ENCODE data around the gene SLC1A2. TPM values are rescaled to one million over a fixed set of nuclear protein-coding genes. Genes with fewer than 3 reads are reported as not detected.

Gene SLC1A2
- total RNA-seq, 1 experiment from 2014 or later: 0.50 TPM

DNA sequence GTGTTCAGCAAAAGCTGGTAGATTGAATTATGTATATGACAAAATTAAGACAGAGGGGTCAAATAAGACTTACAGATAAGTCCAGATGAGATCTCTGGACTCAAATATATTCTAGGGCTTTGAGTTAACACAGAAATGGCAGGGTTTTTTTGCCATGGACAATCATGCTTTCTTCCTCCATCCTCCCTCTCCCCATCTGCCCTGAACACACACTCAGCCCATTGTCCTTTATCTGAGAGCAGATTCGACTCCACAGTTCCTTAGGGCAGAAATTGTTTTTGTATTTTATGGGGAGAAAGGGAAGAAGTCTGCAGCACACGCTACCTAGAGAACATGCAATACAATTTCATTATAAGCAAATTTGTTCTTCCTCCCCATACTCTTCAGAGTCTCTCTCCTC, 86.8 kb downstream of the SLC1A2 start (continued):
- no peak for TF ChIP-seq USF1 (CRISPR knock-in tag; IDR thresholded peaks at IDR 0.05)

- ATAC-seq (no peak), DNase-seq (ENCODE audit: low spot score) (no peak)
- Mint-ChIP-seq H3K4me1 (peaks cover 9% of the 10 kb centered on the region), H3K36me3 (peaks cover 21% of the 10 kb centered on the region), H3K27me3 (ENCODE audit: low read depth) (peaks cover 81% of the 10 kb centered on the region), H3K4me3 (no peak overlapping the region), H3K9me3 (peaks cover 27% of the 10 kb centered on the region), H3K27ac (no peak overlapping the region)
- ChIA-PET POLR2A (no interaction called here), CTCF (interaction anchor here (1.4 kb wide), 1 partner anchor 37 kb away, joined by 4 read pairs; no protein-coding TSS in a partner anchor)
- TF ChIP-seq NFATC4 (CRISPR knock-in tag; IDR thresholded peaks at IDR 0.05) (no peak), FOXJ3 (CRISPR knock-in tag; IDR thresholded peaks at IDR 0.05; ENCODE audit: borderline replicate concordance) (no peak), ZNF671 (CRISPR knock-in tag; IDR thresholded peaks at IDR 0.05) (no peak), NR2C2 (CRISPR knock-in tag; IDR thresholded peaks at IDR 0.05) (no peak), GRHL2 (CRISPR knock-in tag; IDR thresholded peaks at IDR 0.05; ENCODE audit: insufficient replicate concordance, severe bottlenecking) (no peak), ATF1 (CRISPR knock-in tag; IDR thresholded peaks at IDR 0.05) (no peak), E2F4 (CRISPR knock-in tag; IDR thresholded peaks at IDR 0.05; ENCODE audit: borderline replicate concordance, low read depth) (no peak), ZBTB21 (CRISPR knock-in tag; IDR thresholded peaks at IDR 0.05; ENCODE audit: borderline replicate concordance) (no peak), ZNF121 (CRISPR knock-in tag; IDR thresholded peaks at IDR 0.05) (no peak), JUN (CRISPR knock-in tag; IDR thresholded peaks at IDR 0.05) (no peak), GABPB1 (CRISPR knock-in tag; IDR thresholded peaks at IDR 0.05) (no peak), NR3C1 (CRISPR knock-in tag; conservative IDR thresholded peaks at IDR 0.05; ENCODE audit: low read depth) (no peak), FOXK1 (CRISPR knock-in tag; IDR thresholded peaks at IDR 0.05) (no peak), MYBL2 (CRISPR knock-in tag; IDR thresholded peaks at IDR 0.05) (no peak), CREM (CRISPR knock-in tag; IDR thresholded peaks at IDR 0.05) (no peak)
- TF ChIP-seq, protein P1, sequence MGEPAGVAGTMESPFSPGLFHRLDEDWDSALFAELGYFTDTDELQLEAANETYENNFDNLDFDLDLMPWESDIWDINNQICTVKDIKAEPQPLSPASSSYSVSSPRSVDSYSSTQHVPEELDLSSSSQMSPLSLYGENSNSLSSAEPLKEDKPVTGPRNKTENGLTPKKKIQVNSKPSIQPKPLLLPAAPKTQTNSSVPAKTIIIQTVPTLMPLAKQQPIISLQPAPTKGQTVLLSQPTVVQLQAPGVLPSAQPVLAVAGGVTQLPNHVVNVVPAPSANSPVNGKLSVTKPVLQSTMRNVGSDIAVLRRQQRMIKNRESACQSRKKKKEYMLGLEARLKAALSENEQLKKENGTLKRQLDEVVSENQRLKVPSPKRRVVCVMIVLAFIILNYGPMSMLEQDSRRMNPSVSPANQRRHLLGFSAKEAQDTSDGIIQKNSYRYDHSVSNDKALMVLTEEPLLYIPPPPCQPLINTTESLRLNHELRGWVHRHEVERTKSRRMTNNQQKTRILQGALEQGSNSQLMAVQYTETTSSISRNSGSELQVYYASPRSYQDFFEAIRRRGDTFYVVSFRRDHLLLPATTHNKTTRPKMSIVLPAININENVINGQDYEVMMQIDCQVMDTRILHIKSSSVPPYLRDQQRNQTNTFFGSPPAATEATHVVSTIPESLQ (CRISPR knock-in tag; IDR thresholded peaks at IDR 0.05): no peak
Observed at GRCh38 chr11:35330931-35331330, 88.4 kb downstream of the SLC1A2 start.

DNA sequence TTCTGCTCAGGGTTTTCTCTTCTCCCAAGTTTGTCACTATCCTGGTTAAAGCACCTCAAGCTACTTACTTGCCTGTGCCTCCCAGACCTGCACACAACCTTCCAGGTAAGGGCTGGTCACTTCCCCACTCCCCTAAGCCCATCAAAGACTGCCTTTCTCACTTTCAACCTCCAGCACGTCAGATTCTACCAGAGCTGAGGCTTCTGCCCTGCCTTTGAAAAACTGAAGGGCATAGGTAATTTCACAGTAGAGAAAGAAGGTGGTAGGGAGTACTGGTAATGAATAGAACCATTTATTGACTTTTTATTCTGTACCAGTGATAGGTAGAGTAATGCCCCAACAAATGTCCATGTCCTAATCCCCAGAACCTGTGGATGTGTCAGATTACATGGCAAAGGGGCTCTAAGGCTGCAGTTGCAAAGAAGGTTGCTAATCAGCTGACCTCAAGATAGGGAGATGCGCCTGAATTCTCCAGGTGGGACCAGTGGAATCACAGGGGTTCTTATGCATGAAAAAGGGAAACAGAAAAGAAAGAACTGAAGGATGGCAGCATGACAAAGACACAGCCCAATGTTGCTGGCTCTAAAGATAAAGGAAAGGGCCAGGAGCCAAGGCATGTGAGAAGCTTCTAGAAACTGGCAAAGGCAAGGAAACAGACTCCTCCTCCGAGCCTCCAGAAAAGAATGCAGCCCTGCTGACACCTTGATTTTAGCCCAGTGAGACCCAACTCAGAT, 89.0 kb downstream of the SLC1A2 start:
- Mint-ChIP-seq H3K27me3 (ENCODE audit: low read depth) (peaks cover 82% of the 10 kb centered on the region), H3K36me3 (peaks cover 21% of the 10 kb centered on the region), H3K9me3 (peaks cover 27% of the 10 kb centered on the region), H3K27ac (no peak overlapping the region), H3K4me1 (peaks cover 9% of the 10 kb centered on the region), H3K4me3 (no peak overlapping the region)
- DNase-seq (ENCODE audit: low spot score): peak; percentile 38
- peak; percentile 90 for ATAC-seq
- ChIA-PET POLR2A (no interaction called here), CTCF (interaction anchor here (1.4 kb wide), 1 partner anchor 38 kb away, joined by 4 read pairs; no protein-coding TSS in a partner anchor)
- no peak for TF ChIP-seq ZMAT4 (CRISPR knock-in tag; IDR thresholded peaks at IDR 0.05)
- TF ChIP-seq ETV6 (CRISPR knock-in tag; IDR thresholded peaks at IDR 0.05): no peak
- TF ChIP-seq SMAD4 (CRISPR knock-in tag; IDR thresholded peaks at IDR 0.05): no peak
- TF ChIP-seq KAT7 (CRISPR knock-in tag; IDR thresholded peaks at IDR 0.05; ENCODE audit: borderline replicate concordance): no peak
- TF ChIP-seq TP53 (CRISPR knock-in tag; IDR thresholded peaks at IDR 0.05): no peak
